NK-92 (cell line): Measurements from ENCODE around the gene AKIRIN1.
"Not testable (repeated sequence)": the region's sequence is repeated elsewhere in the genome, so short reads cannot be mapped to it uniquely, and the experiment has no call there.

Source experiments
- DNase-seq: peaks from one replicate; lab custom pipeline; 2025; ENCODE audit not compliant: unreplicated experiment; lab: John Stamatoyannopoulos, UW

The AKIRIN1 gene

DNA sequence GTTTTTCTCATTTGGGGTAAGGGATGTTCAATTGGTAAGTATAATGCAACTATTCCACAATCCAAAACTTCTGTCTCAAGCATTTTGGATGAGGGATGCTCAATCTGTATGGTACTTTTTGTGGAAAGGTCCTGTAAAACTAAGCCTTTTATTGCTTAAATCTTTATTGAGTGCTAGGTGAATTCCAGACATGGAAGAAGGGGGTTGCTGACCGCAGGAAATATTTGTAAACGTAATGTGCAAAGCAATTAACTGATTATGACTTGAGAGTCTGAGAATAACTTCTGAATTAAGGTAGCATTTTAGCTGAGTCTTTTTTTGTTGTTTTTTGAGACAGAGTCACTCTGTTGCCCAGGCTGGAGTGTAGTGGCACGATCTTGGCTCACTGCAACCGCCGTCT, 3.1 kb downstream of the AKIRIN1 start:
- DNase-seq = no peak

DNA sequence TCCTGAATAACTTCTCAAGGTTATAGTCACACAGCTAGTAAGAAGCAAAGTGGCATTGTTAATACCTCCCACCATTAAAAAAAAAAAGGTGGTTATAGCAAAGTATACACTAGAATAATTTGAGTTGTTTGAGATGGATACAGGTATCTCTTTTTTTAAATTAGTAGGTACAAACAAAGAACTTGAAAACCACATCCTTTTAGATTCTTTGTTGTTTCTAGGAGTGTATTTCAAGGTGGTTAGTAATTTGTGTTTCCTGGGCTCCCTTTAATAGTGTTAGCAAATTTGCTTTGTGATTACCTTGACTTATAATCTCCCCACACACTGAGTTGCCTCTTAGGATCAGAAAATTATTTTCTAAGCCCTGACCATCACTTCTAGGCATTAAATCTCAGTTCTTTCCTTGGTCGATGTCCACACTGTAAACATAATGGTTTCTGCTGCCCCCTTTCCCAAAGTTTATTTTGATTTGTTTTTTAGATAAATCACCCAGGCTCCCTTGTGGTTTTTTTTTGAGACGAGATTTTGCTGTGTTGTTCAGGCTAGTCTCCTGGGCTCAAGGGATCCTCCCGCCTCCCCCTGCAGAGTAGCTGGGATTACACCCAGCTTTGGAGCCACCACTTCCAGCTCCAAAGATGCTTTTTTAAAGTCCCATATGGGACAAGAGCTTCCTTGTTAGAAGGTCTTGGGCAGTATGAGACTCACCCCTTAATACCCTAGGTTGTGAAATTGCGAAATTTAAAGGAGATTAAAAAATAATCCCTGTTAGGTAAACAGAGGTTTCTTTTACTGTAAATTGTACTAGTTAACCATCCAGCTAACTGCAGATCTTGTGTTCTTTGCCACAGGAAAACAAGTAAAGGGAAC, 6.2 kb downstream of the AKIRIN1 start:
- no peak for DNase-seq

DNA sequence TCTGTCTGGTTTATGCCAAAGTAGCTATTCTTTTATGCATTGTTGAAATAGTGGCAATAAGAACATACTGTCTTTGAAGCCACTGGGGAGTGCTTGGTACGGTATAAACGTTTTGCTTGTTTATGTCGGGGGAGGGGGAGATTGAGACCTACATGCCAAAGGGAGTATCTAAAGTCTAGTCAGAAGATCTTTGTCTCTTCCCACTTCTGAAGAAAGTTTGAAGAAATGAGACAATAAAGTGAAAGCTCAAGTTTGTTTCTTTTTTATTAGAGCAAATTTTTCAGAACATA, 6.8 kb downstream of the AKIRIN1 start:
- no peak for DNase-seq

DNA sequence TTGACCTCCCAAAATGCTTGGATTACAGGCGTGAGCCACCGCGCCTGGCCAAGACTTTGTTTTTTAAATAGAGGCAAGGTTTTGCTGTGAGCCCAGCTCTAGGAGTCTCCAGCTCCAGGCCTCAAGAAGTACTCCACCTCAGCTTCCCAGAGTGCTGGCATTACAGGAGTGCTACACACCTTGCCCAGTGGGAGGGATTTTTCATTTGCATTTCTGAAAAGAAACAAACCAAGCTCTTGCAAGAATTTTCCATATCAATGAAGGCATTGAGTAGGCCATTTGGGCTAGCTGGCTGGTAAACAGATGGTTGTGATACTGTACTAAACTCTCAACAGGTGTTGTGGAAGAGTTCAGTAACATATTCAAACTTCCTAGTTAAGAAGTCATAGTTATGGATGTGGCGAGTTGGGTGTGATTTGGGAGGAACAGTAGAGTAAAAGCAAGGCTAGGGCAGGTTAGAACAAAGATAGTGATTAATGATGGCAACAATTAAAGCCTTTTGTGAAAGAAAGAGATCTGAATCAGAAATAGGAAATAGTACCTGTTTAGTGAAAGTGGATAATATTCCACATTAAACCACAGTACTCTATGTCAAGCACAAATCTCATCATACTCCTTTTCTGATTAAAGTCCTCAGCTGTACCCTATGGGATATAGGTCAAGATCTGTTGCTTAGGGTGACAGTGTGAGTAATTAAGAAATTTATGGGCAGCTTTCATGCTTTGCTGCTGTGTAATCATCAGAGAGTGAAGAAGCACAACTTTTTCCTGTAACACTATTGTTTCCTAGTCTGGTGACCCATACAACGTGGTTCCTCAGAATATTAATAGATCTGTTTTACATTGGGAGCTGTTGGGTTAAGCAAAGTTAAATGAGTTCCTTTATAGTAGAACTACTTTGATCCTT, 10.7 kb downstream of the AKIRIN1 start:
- no peak for DNase-seq

DNA sequence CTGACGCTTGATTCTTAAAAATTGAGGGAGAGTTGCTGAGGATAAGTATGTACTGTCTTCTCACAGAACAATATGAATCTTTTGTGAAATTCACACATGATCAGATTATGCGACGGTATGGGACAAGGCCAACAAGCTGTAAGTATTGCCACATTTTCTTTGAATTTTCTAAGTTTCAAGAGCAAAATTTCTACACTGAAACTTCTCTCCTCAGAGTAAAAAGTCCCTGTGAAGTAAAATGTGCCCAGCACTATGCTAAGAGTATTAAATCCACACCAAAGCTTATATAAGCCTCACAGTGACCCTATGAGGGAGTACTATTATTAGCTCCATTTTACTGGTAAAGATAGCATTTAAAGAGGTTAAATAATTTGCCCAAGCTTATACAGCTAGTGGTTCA, 12.2 kb downstream of the AKIRIN1 start:
- no peak for DNase-seq

DNA sequence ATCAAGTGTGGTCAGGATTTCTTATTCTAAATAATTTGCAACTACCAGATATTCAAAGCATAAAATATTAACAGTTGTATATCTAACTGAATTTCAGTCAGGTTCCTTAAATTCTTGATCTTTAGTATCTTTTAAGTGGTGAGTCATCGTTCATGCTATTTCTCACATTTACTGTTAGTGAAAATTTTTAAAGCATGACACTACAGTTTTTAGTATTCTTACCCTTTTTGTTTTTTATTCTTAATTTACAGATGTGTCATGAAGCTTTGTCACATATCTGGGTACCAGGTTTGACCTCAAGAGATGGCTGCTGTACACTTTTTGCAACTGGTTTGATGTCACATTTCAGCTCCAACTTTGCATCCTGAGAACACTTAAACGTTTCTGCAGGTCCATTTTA, 12.7 kb downstream of the AKIRIN1 start:
- no peak for DNase-seq

DNA sequence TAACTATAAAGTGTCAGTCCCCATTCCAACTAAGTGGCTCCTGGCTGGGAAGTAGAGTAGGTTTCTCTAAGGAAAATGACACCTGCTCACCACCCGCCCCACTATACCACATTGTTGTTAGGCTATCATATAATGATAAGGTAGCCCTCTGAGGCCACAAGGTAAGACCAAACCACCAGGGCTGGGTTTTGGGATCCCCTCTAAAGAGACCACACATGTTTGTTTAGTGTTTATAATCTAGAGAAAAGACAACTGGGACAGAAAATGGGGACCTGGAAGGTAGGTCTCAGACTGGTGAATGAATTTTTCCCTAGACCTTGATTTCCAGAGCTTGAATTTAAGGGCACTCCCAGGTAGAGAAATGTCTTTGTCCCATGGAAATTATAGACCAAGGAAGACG, 15.2 kb downstream of the AKIRIN1 start:
- no peak for DNase-seq

DNA sequence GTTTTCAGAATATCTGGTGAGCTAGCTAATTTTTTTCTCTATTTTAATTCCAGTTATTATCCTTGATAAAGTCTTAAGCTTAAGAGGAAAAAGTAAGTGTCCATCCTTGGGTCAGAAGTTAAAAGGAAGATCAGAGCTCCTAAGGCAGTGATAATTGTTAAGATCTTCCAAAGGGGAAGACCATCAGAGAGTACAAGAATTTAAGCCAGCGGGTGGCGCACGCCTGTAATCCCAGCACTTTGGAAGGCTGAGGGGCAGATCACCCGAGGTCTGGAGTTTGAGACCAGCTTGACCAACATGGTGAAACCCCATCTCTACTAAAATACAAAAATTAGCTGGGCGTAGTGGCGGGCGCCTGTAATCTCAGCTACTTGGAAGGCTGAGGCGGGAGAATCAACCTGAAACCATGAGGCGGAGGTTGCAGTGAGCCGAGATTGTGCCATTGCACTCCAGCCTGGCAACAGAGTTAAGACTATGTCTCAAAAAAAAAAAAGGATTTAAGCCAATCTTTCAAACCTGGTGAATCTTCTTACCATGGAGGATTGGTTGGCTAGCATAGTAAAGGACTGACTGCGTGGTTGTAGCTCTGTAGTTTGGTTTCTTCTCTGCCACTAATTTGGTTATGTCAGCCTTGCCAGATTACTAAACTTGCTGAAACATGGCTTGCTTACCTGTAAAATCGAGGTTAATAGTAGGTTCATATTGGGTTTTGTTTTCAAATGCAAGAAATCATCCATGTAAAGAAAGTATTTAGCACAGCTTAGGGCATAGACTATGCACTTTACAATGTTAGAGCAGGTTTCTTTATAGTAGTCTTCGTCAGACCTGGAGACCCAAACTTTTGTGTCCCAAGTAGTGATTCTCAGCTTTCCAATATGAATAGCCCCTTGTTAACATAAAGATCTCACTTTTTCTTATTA, 15.9 kb downstream of the AKIRIN1 start:
- no peak for DNase-seq

DNA sequence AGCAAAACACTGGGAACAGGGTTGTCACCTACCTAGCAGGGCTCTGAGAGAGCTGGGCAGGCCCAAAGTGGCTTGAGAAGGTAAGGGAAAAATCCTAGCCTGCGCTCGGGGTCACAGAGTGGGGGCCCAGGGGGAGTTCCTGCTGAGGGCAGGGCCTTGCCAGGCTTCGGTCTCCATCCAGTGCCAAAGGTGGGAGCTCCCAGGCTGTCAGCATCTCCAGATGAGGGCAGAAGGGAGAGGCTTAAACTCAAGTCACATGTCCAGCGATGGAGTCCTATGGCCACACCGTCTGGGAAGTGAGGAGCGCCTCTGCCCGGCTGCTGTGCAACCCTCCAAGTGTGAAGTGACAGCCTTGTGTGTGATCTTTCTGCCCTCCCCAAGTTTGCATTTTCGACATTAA, 23.9 kb downstream of the AKIRIN1 start:
- not testable (repeated sequence) for DNase-seq

DNA sequence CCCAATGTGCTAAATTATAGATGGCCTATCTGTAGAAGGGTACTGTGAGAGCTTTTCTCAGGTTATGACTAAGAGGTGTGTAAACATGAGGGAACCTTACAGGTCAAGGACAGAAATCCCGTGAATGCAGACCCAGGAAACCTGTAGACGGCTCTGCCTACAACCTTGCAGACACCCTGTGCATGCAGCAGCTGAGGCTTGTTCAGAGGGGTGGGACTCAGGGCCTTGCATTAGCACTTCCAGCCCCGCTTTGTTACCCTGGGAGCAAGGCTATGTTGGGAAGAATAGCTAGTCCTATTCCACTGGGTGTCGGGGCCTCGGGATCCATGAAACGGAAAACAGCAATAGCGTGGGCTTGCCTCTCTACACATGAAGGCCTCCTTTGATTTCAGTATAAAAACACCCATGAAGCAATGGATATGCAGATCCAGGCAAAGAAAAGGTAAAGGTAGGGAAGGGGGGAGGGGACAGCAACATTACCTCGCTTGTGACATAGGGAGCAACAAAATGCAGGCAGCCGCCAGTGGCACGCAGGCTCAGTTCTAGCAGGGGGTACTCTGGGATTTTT, 25.6 kb downstream of the AKIRIN1 start:
- DNase-seq = no peak

DNA sequence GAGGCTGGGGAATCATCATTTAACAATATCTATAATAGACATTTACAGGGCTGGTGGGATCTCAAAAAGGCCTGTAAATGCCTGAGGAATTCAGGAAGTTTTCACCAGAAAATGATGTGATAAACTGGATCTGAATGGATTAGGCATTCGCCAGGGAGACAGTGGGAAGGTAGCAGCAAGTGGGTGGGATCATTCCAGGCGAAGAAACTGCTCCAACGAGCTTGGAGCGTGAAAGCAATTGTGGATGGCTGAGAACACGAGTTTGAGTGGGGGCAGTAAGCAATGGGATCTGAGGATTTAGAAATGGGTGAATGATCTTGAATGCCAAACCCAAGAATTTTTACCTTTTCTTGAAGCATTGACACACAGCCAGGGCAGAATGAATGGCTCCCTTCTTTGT, 26.2 kb downstream of the AKIRIN1 start:
- DNase-seq = no peak

DNA sequence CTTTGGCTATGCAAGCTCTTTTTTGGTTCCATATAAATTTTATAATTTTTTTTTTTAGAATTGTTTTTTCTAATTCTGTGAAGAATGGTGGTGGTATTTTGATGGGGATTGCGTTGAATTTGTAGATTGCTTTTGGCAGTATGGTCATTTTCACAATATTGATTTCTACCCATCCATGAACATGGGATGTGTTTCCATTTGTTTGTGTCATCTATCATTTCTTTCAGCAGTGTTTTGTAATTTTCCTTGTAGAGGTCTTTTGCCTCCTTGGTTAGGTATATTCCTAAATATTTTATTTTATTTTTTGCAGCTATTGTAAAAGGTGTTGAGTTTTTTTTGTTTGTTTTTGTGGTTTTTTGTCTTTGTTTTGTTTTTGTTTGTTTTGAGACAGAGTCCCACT, 29.4 kb downstream of the AKIRIN1 start:
- DNase-seq = not testable (repeated sequence)

DNA sequence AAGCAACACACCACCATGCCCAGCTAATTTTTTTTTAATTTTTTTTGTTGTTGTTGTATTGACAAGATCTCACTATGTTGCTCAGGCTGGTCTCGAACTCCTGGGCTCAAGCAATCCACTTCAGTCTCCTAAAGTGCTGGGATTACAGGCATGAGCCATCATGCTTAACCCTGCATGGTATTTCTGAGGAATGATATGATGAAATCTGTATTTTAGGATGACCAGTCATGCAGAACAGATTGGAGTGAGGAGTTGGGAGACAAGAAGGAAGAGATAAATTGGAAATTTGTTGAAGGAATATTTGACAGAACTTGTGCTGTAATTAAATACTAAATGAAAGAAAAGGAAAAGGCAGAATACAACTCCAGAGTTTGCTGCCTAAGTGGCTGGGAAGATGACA, 30.4 kb downstream of the AKIRIN1 start:
- no peak for DNase-seq

DNA sequence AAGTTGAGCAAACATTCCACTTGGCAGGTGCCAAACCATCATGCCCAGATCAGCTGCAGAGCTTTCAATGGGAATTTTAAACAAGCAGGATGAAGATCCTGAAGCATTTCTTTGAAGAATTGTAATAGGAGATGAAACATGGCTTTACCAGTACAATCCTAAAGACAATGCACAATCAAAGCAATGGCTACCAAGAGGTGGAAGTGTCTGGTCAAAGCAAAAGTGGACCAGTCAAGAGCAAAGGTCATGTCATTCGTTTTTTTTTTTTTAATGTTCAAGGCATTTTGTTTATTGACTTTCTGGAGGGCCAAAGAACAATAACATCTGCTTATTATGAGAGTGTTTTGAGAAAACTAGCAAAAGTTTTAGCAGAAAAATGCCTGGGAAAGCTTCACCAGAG, 32.1 kb downstream of the AKIRIN1 start:
- DNase-seq = no peak

DNA sequence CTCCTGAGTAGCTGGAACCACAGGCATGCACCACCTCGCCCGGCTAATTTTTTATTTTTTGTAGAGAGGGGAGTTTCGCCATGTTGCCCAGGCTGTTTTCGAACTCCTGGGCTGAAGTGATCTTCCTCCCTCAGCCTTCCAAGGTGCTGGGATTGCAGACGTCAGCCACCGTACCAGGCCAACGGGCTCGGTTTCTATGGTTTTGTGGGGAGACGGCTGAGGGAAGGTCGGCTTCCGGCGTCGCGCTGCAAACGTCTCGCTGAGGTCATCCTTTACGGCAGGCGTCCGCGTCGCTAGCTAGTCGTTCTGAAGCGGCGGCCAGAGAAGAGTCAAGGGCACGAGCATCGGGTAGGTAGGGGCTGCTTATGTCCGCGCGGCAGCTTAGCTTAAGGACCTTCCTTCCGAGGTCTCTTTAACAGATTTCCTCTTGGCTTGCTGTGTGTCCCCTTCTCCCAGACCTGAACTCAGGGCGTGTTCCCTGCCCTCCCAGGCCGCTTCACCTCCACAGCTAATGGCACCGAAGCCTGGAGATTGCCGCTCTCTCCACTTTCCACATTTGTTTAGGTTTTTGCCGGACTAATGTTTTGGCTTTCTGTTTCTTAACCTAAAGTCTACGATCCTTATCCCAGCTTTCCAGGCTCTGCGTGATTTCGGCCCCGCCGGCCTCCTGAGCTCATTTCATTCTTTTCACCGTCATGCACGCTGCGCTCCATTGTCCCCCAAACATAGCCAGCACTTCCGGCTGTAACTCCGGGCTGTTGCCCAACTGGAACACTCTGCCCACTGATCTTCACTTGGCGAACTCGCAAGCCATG, 35.2 kb downstream of the AKIRIN1 start, which contains the start of gene NDUFS5:
Gene NDUFS5, plus strand, starts transcription at position 300 of the 815 bp plus-strand sequence. CDS start 2,375 bp downstream, outside the sequence.
- DNase-seq = no peak

DNA sequence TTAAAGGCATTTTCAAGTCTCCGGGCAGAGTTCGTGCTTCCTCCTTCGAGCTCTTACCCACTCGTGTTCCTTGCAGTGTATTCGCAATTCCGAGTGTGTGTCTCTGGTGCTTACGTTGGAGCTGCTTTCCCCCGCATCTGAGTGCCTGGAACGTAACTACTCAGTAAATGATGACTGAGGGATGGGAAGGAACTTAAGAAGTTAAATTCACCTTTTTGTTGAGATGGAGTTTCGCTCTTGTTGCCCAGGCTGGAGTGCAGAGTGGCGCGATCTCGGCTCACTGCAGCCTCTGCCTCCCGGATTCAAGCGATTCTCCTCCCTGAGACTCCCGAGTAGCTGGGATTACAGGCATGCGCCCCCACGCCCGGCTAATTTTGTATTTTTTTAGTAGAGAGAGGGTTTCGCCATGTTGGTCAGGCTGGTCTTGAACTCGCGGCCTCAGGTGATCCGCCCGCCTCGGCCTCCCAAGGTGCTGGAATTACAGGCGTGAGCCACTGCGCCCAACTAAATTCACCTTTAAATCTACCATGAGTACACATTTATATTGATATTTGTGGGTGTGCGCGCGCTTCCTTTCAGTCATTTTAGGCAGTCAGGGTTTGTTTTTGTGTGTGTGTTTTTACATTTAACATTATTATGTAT, 35.9 kb downstream of the AKIRIN1 start:
- no peak for DNase-seq

DNA sequence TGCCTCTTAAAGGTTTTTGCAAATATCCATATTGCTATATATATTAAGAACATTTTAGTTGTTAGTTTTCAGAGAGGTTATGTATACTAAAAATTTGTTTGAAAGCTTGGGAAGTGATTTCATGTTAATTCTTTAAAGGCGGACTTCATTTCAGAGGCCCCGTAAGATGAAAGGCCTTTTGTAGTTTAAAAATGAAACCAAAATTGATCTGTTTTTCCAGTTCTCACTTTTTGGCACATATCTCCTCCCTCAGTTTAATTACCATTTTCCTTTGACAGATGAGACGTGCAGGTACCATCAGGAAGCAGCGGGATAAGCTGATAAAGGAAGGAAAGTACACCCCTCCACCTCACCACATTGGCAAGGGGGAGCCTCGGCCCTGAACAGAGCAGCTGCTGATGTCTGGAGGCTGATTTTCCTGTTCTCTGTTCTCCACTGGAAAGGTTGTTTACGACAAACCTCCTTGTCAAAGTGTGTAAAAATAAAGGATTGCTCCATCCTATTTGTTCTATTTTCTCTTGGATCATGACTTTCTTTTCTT, 43.1 kb downstream of the AKIRIN1 start:
- no peak for DNase-seq

DNA sequence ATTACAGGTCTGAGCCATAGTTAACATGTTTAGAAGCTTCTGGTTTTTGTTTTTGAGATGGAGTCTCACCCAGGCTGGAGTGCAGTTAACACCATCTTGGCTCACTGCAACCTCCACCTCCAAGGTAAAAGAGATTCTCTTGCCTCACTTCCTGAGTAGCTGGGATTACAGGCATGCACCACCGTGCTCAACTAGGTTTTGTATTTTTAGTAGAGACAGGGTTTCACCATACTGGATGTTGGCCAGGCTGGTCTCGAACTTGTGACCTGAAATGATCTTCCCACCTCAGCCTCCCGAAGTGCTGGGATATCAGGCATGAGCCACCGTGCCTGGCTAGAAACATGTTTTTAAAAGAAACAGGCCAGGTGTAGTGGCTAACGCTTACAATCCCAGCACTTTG, 45.6 kb downstream of the AKIRIN1 start:
- no peak for DNase-seq

DNA sequence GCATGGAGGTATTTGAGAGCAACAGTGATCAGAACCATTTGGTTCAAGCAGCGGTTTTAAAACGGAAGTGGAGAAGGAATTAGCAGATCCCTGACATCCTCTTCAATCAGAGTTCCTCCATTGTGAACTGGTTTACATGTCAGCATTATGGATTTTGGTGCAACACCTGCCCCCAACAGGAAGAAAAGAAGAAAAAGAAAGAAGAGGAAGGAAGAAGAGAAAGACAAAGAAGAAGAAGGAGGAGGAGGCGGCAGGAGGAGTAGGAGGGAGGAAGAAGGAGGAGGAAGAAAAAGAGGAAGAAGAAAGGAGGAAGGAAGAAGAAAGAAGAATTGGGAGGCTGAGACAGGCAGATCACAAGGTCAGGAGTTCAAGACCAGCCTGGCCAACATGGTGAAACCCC, 52.4 kb downstream of the AKIRIN1 start:
- no peak for DNase-seq
